H1 (cell line): Measurements from ENCODE around the gene SEC14L6. TPM values are rescaled to one million over a fixed set of nuclear protein-coding genes. Genes with fewer than 3 reads are reported as not detected.

Source experiments
- KDM1A ChIP-seq: fragments of 200-600, 300-600 bp; sonication (generic); IDR thresholded peaks from 2 replicates; pipeline ENCODE4 v1.7.1; 2016; ENCODE audit warnings: mild to moderate bottlenecking, low read length, borderline replicate concordance
- NANOG ChIP-seq: IDR thresholded peaks from 2 replicates; pipeline ENCODE4 v1.6.1; 2011; ENCODE audit warnings: low read length, low read depth, mild to moderate bottlenecking, inconsistent platforms; ENCODE audit not compliant: insufficient read depth, poor library complexity, severe bottlenecking
- RFX5 ChIP-seq: IDR thresholded peaks from 2 replicates; pipeline ENCODE4 v1.6.1; 2011; ENCODE audit warnings: low read depth, low read length, improper control_type of control experiment, borderline replicate concordance
- RNF2 ChIP-seq: fragments of 200-900, 300-1000 bp; sonication (generic); IDR thresholded peaks from 2 replicates; pipeline ENCODE4 v1.7.1; 2016; ENCODE audit warnings: borderline replicate concordance, low read depth, mild to moderate bottlenecking, antibody characterized with exemption, low read length; ENCODE audit not compliant: poor library complexity, severe bottlenecking; ENCODE audit errors: missing control alignments
- SIN3A ChIP-seq, 2 experiments: IDR thresholded peaks in 1 of 2; conservative IDR thresholded peaks in 1 of 2; 2 replicates each; pipeline ENCODE4 v1.6.1; 2011 to 2012; ENCODE audit warnings: low read length in 2 of 2, improper control_type of control experiment in 1 of 2, low read depth in 1 of 2, mild to moderate bottlenecking in 1 of 2
- SIX5 ChIP-seq: IDR thresholded peaks from 2 replicates; pipeline ENCODE4 v1.6.1; 2011; ENCODE audit warnings: mild to moderate bottlenecking, low read depth, low read length
- SP2 ChIP-seq: IDR thresholded peaks from 2 replicates; pipeline ENCODE4 v1.6.1; 2012; ENCODE audit warnings: mild to moderate bottlenecking, low read length, inconsistent platforms
- polyA plus RNA-seq, 7 experiments: library from polyadenylated mRNA; depleted of rRNA in 3 of 7; stranded (reverse) in 5 of 7; unstranded in 2 of 7; fragments of >200 nt in 5 of 7; fragments of 200-250 nt in 2 of 7; gene quantifications; 1 replicate in 5 of 7; 2 replicates in 1 of 7; 4 replicates in 1 of 7; pipeline versions ENCODE4 v1.2.1 to v1.2.3, GENCODE V29; 2011 to 2013; ENCODE audit warnings: missing spikeins in 2 of 7, mixed read lengths in 2 of 7
- total RNA-seq: library from RNA; stranded (reverse); fragmentation: NEBNext Ultra II Directional; extraction: Animal tissue kit (Norgen Biotek cat#: 25700); gene quantifications from 2 replicates; pipeline ENCODE4 v1.2.1, GENCODE V29; 2021
- TF ChIP-seq, protein P1 (sequence below): IDR thresholded peaks from 2 replicates; pipeline ENCODE4 v1.6.1; 2012; ENCODE audit warnings: inconsistent platforms

Gene SEC14L6
- total and polyA plus RNA-seq, 2 of the 8 experiments (the other 6 are each of a cell fraction or from before 2014, with no cell fraction given): 0.63 to 2.1 TPM

DNA sequence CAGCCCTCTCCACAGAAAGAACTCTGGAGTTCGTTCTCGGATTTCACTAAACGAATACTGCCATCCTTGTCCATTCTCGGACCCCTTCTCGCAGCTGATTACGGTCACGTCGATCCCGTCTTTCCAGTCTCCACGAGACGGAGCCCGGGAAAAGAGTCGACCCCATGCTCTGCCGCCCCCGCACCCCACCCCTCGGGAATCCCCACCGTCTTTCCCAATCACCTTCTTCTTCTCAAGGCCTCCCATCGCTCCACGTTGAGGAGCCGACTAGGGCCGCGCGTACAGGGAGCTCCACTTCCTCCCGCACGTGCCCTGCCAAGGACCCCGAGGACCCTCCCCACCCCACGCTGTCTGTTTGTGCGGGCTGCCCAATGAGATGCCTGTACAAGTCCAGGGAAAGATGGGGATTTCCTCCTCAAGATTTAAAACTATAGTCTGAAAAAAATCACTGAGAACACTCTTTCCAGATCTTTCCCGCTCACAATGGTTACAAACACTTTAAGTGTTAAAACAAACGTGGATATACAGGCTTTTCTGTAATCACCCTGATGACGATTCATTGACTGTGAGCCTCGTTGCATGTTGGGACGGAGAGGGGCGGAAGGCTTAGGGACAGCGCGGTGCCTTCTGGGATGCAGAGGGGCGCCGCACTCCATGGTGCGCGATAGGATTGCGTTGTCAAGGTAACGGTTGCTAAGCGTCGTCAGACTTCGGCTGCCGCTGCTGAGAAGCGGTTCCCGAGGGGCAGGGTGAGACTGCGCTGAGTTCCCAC, 45.2 kb upstream of the SEC14L6 start, which contains the start of gene PES1 (continued):
- TF ChIP-seq RNF2 (no peak), SIX5 (peak; percentile 85), SIN3A (conservative IDR thresholded peaks at IDR 0.05 in 1 of 2, IDR thresholded peaks at IDR 0.05 in 1 of 2; ENCODE audit: low read depth in 1 of 2, low read length in 2 of 2) (peak; percentile 74 to 96; a peak in 2 of 4 replicates), SP2 (no peak), RFX5 (no peak), KDM1A (no peak), NANOG (no peak)
- TF ChIP-seq, protein P1, sequence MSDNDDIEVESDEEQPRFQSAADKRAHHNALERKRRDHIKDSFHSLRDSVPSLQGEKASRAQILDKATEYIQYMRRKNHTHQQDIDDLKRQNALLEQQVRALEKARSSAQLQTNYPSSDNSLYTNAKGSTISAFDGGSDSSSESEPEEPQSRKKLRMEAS: peak; percentile 97
